Type B pancreatic cell (in vitro differentiated cells): ENCODE results near the gene PRSS21. TPM values are rescaled to one million over a fixed set of nuclear protein-coding genes. Genes with fewer than 3 reads are reported as not detected.
A peak's percentile ranks its signal among the peaks of the same experiment; 100 is the strongest.

ENCODE experiments used
- DNase-seq: peaks from one replicate; pipeline ENCODE4 v3.0.0; 2021; ENCODE audit warnings: mixed read lengths; ENCODE audit not compliant: unreplicated experiment; ENCODE audit errors: extremely low spot score
- H3K27ac Mint-ChIP-seq: 2 replicates; pipeline ENCODE4 v1.8.0; 2021; ENCODE audit warnings: mild to moderate bottlenecking, mixed read lengths
- H3K27me3 Mint-ChIP-seq: 2 replicates; pipeline ENCODE4 v1.8.0; 2021; ENCODE audit warnings: mixed read lengths
- H3K36me3 Mint-ChIP-seq: 2 replicates; pipeline ENCODE4 v1.8.0; 2021; ENCODE audit warnings: mixed read lengths
- H3K4me1 Mint-ChIP-seq: one replicate; pipeline ENCODE4 v1.8.0; 2021; ENCODE audit warnings: mixed read lengths; ENCODE audit not compliant: unreplicated experiment
- H3K4me3 Mint-ChIP-seq: 2 replicates; pipeline ENCODE4 v1.8.0; 2021; ENCODE audit warnings: mild to moderate bottlenecking, mixed read lengths
- H3K9me3 Mint-ChIP-seq: 2 replicates; pipeline ENCODE4 v1.8.0; 2021; ENCODE audit warnings: mixed read lengths
- CTCF ChIP-seq: fragments of 200-600 bp; sonication (generic); conservative IDR thresholded peaks from 2 replicates; pipeline ENCODE4 v1.5.0; 2021; ENCODE audit warnings: antibody characterized with exemption, mild to moderate bottlenecking
- total RNA-seq: library from RNA; stranded (reverse); gene quantifications from 2 replicates; pipeline ENCODE4 v1.2.1, GENCODE V29; 2021; ENCODE audit warnings: low replicate concordance

Gene PRSS21
- total RNA-seq, 1 donor from 2014 or later: not detected

GRCh38 chr16:2770057-2770951 lies 46.7 kb upstream of the PRSS21 start:
- H3K4me1 Mint-ChIP-seq: peaks cover 6% of the 10 kb centered on the region
- H3K4me3 Mint-ChIP-seq: no peak overlapping the region
- DNase-seq: no peak
- H3K27me3 Mint-ChIP-seq: no peaks in the 10 kb centered on the region
- no peaks in the 10 kb centered on the region for H3K9me3 Mint-ChIP-seq
- H3K36me3 Mint-ChIP-seq: peaks cover 33% of the 10 kb centered on the region
- no peak for TF ChIP-seq CTCF
- H3K27ac Mint-ChIP-seq: peak overlapping the region; percentile 78

DNA sequence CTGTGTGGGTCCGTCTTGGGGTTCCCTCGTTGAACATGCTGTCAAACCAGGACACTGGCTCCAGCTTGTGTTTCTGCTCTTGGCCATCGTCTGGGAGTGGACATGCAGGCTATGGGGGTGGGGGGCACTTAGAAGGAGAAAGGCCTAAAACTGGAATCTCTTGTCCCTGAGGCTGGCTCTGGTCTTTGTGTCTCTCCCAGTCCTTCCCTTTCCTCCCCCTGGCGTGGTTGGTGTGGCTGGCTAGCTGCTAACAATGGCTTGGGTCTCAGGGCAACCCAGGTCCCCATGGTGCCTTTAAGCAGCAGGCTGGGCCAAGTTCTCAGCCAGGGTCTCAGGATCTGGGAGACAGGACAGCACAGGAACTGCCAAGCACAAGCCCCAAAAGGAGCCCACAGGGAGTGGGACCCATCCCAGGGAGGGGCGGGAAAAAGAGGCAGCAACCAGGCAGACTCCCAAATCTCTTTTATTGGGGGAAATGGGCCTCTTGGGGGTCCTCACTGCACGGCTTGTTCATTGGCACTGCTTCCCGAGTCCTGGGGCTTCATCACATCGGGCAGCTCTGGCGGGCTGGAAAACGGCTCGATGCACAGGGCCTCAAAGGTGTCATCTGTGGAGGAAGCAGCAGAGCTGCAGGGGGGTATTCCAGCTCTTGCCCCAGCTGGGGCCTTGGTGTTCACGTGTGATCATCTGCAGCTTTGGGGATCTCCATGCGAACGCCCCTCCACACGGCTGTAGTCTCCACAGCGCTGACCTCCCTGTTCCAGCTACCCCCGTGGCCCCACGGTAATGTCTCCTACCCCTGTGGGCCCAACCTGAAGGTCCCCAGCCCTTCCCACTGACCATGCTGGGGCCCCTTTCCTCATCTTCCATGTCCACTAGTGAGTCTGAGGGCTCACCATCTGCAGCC lies 45.3 kb upstream of the PRSS21 start:
- no peak for DNase-seq
- peaks cover 12% of the 10 kb centered on the region for H3K4me1 Mint-ChIP-seq
- H3K36me3 Mint-ChIP-seq: peaks cover 22% of the 10 kb centered on the region
- H3K4me3 Mint-ChIP-seq: no peak overlapping the region
- no peaks in the 10 kb centered on the region for H3K9me3 Mint-ChIP-seq
- peaks cover 3% of the 10 kb centered on the region for H3K27me3 Mint-ChIP-seq
- H3K27ac Mint-ChIP-seq: peak overlapping the region; percentile 88
- no peak for TF ChIP-seq CTCF

GRCh38 chr16:2773188-2773968 lies 43.7 kb upstream of the PRSS21 start:
- Mint-ChIP-seq H3K27me3 (peaks cover 3% of the 10 kb centered on the region), H3K27ac (peak overlapping the region; percentile 88), H3K4me1 (peaks cover 17% of the 10 kb centered on the region), H3K4me3 (peak overlapping the region; percentile 40), H3K9me3 (no peaks in the 10 kb centered on the region), H3K36me3 (peaks cover 15% of the 10 kb centered on the region)
- TF ChIP-seq CTCF: no peak
- no peak for DNase-seq

- DNase-seq: no peak
- no peak for TF ChIP-seq CTCF
- no peaks in the 10 kb centered on the region for H3K9me3 Mint-ChIP-seq
- H3K27ac Mint-ChIP-seq: peak overlapping the region; percentile 29
- H3K27me3 Mint-ChIP-seq: peaks cover 3% of the 10 kb centered on the region
- H3K4me1 Mint-ChIP-seq: peaks cover 19% of the 10 kb centered on the region
- H3K4me3 Mint-ChIP-seq: no peak overlapping the region
- H3K36me3 Mint-ChIP-seq: peaks cover 14% of the 10 kb centered on the region
Observed at GRCh38 chr16:2774161-2774891, 42.7 kb upstream of the PRSS21 start.
